Keratinocyte (primary cell): ENCODE results near the gene ERC1.

ENCODE experiments used
- EZH2 ChIP-seq: IDR thresholded peaks from one replicate; pipeline ENCODE4 v1.6.1; 2012; ENCODE audit warnings: inconsistent platforms, mild to moderate bottlenecking, low read length, moderate library complexity
- TF ChIP-seq, protein P1 (sequence below), 3 experiments: IDR thresholded peaks in 1 of 3; conservative IDR thresholded peaks in 1 of 3; optimal IDR thresholded peaks in 1 of 3; 2 replicates in 2 of 3; 3 replicates in 1 of 3; pipeline versions ENCODE3 to v1.5.1; 2011; ENCODE audit warnings: low read length in 3 of 3, mild to moderate bottlenecking in 3 of 3, moderate library complexity in 2 of 3, control low read depth in 1 of 3, inconsistent platforms in 1 of 3; ENCODE audit not compliant: insufficient read depth in 2 of 3; ENCODE audit errors: extremely low read depth in 1 of 3

DNA sequence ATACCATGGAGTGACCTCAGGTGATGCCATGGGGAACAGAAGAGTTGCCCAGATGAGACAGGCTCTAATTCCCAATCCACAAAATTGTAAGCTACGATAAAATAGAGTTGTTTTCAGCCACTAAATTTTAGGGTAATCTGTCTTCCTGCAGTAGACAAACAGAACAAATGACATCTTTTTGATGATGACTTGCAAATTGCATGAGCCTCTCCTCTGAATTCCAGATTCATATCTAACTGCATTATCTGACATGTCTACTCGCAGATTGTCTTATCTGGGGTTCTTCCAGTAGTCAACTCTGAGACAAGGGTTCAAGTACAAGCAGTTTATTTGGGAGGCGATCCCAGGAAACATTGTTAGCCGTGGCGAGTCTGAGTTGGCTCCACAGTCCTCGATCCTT lies 14.4 kb upstream of the ERC1 start:
- TF ChIP-seq, protein P1, sequence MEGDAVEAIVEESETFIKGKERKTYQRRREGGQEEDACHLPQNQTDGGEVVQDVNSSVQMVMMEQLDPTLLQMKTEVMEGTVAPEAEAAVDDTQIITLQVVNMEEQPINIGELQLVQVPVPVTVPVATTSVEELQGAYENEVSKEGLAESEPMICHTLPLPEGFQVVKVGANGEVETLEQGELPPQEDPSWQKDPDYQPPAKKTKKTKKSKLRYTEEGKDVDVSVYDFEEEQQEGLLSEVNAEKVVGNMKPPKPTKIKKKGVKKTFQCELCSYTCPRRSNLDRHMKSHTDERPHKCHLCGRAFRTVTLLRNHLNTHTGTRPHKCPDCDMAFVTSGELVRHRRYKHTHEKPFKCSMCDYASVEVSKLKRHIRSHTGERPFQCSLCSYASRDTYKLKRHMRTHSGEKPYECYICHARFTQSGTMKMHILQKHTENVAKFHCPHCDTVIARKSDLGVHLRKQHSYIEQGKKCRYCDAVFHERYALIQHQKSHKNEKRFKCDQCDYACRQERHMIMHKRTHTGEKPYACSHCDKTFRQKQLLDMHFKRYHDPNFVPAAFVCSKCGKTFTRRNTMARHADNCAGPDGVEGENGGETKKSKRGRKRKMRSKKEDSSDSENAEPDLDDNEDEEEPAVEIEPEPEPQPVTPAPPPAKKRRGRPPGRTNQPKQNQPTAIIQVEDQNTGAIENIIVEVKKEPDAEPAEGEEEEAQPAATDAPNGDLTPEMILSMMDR (optimal IDR thresholded peaks at IDR 0.05 in 1 of 3, IDR thresholded peaks at IDR 0.05 in 1 of 3, conservative IDR thresholded peaks at IDR 0.05 in 1 of 3; ENCODE audit: extremely low read depth in 1 of 3, insufficient read depth in 2 of 3, low read length in 3 of 3): no peak
- TF ChIP-seq EZH2: no peak
